Subcutaneous preadipocyte (primary cell): ENCODE measurements around the gene KDELR3. TPM values are rescaled to one million over a fixed set of nuclear protein-coding genes. Genes with fewer than 3 reads are reported as not detected.

Experiments used
- total RNA-seq: library from RNA; depleted of rRNA; stranded (reverse); fragments of >200 nt; gene quantifications from 2 replicates; pipeline ENCODE4 v1.2.3, GENCODE V29; 2012

The KDELR3 gene
- total RNA-seq: 88.6 and 89.1 TPM in 2 replicates

GRCh38 chr22:38467904-38468442 lies at the start of gene KDELR3:
KDELR3 (plus strand) TSS chr22:38468096; CDS start chr22:38468234, 138 bp downstream.

GRCh38 chr22:38455076-38455529 lies 12.8 kb upstream of the KDELR3 start, which contains the start of gene KCNJ4:
KCNJ4 (minus strand) TSS chr22:38455199; CDS start chr22:38428132, 27,067 bp downstream.

GRCh38 chr22:38506118-38506962 lies 38.4 kb downstream of the KDELR3 start, which contains the start of gene DDX17:
DDX17 (minus strand) TSS chr22:38506311.

Other genes with a start within 250 kb of the KDELR3 start
- 21.3 and 28.7 TPM in 2 replicates for gene TMEM184B, start 195.1 kb upstream of the KDELR3 start, total RNA-seq
- gene CSNK1E, start 150.7 kb upstream of the KDELR3 start, total RNA-seq: 107 and 163 TPM in 2 replicates
- gene KCNJ4, start 12.9 kb upstream of the KDELR3 start, total RNA-seq: not detected in 2 replicates
- 367 and 398 TPM in 2 replicates for gene DDX17, start 38.2 kb downstream of the KDELR3 start, total RNA-seq
- 12.1 and 17.0 TPM in 2 replicates for gene DMC1, start 102.1 kb downstream of the KDELR3 start, total RNA-seq
- gene FAM227A, start 188.3 kb downstream of the KDELR3 start, total RNA-seq: 1.4 and 2.2 TPM in 2 replicates
- 11.7 and 12.5 TPM in 2 replicates for gene CBY1, start 188.5 kb downstream of the KDELR3 start, total RNA-seq
- 73.5 and 78.0 TPM in 2 replicates for gene TOMM22, start 213.9 kb downstream of the KDELR3 start, total RNA-seq
- gene JOSD1, start 232.8 kb downstream of the KDELR3 start, total RNA-seq: 42.3 and 47.5 TPM in 2 replicates
- gene GTPBP1, start 237.8 kb downstream of the KDELR3 start, total RNA-seq: 26.8 and 38.3 TPM in 2 replicates